Mesangial cell (primary cell): Measurements from ENCODE around the gene SPTBN1. TPM values are rescaled to one million over a fixed set of nuclear protein-coding genes. Genes with fewer than 3 reads are reported as not detected.

Source experiments
- total RNA-seq: library from RNA; depleted of rRNA; stranded (reverse); fragments of >200 nt; gene quantifications from 2 replicates; pipeline ENCODE4 v1.2.3, GENCODE V29; 2015

The SPTBN1 gene
- 264 and 272 TPM in 2 replicates for total RNA-seq

GRCh38 chr2:54455563-54456361, at the start of gene SPTBN1:
Gene SPTBN1 (plus strand): TSS chr2:54456327. CDS start chr2:54526419, 70,092 bp downstream.

Other genes with a start within 250 kb of the SPTBN1 start
- gene TSPYL6, start 200.1 kb upstream of the SPTBN1 start, total RNA-seq, result not detected in 2 replicates